Fibroblast of lung (primary cell): ENCODE data around the gene GPR108. TPM values are rescaled to one million over a fixed set of nuclear protein-coding genes. Genes with fewer than 3 reads are reported as not detected.

Source experiments
- DNase-seq, 2 donors: peaks; one replicate each; pipeline versions ENCODE4 v3.0.0 to v3.0.0-alpha.2; 2010; ENCODE audit warnings: low read depth in 2 of 2
- H2AFZ ChIP-seq: 2 replicates; pipeline ENCODE4 v1.5.1; 2012; ENCODE audit warnings: low read length, control low read depth, inconsistent platforms
- H3K27ac ChIP-seq: 2 replicates; pipeline ENCODE4 v1.5.1; 2011; ENCODE audit warnings: low read length, control low read depth; ENCODE audit not compliant: insufficient read depth
- H3K27me3 ChIP-seq: 2 replicates; pipeline ENCODE4 v1.5.1; 2011; ENCODE audit warnings: mild to moderate bottlenecking, low read length; ENCODE audit not compliant: control insufficient read depth, insufficient read depth
- H3K36me3 ChIP-seq: 2 replicates; pipeline ENCODE4 v1.5.1; 2011; ENCODE audit warnings: low read length; ENCODE audit not compliant: control insufficient read depth, insufficient read depth
- H3K4me1 ChIP-seq: 2 replicates; pipeline ENCODE4 v1.5.1; 2011; ENCODE audit warnings: low read length; ENCODE audit not compliant: control insufficient read depth, insufficient read depth; ENCODE audit errors: extremely low read depth
- H3K4me2 ChIP-seq: 2 replicates; pipeline ENCODE4 v1.5.1; 2011; ENCODE audit warnings: low read length, control low read depth; ENCODE audit not compliant: insufficient read depth; ENCODE audit errors: extremely low read depth
- H3K4me3 ChIP-seq, 4 experiments: fragments of 200-600 bp in 1 of 4; sonication (generic) in 1 of 4; replicated peaks in 1 of 4; 2 replicates each; pipeline ENCODE4 v1.5.1; 2011 to 2016; ENCODE audit warnings: low read length in 4 of 4, low read depth in 3 of 4, mild to moderate bottlenecking in 3 of 4, control low read depth in 2 of 4, inconsistent platforms in 1 of 4, mixed read lengths in 1 of 4; ENCODE audit not compliant: insufficient read depth in 1 of 4; ENCODE audit errors: control extremely low read depth in 1 of 4
- H3K79me2 ChIP-seq: 2 replicates; pipeline ENCODE4 v1.5.1; 2012; ENCODE audit warnings: mild to moderate bottlenecking, low read length, inconsistent platforms; ENCODE audit not compliant: control insufficient read depth, insufficient read depth
- H3K9ac ChIP-seq: 2 replicates; pipeline ENCODE4 v1.5.1; 2011; ENCODE audit warnings: mild to moderate bottlenecking, low read length, control low read depth; ENCODE audit not compliant: insufficient read depth
- H3K9me3 ChIP-seq: 2 replicates; pipeline ENCODE4 v1.5.1; 2012; ENCODE audit warnings: low read depth, low read length; ENCODE audit not compliant: control insufficient read depth, insufficient read depth
- H4K20me1 ChIP-seq: 2 replicates; pipeline ENCODE4 v1.5.1; 2011; ENCODE audit warnings: low read length; ENCODE audit not compliant: control insufficient read depth, insufficient read depth; ENCODE audit errors: extremely low read depth
- CTCF ChIP-seq, 2 donors: IDR thresholded peaks in 1 of 2; conservative IDR thresholded peaks in 1 of 2; 1 replicate in 1 of 2; 2 replicates in 1 of 2; pipeline ENCODE4 v1.5.1; 2011 to 2012; ENCODE audit warnings: low read length in 2 of 2, control low read depth in 1 of 2, inconsistent platforms in 1 of 2, low read depth in 1 of 2, mild to moderate bottlenecking in 1 of 2
- EZH2 ChIP-seq: IDR thresholded peaks from 2 replicates; pipeline ENCODE4 v1.5.1; 2012; ENCODE audit warnings: low read length, control low read depth, mild to moderate bottlenecking; ENCODE audit errors: missing control alignments
- polyA plus RNA-seq, 2 donors: library from polyadenylated mRNA; depleted of rRNA in 1 of 2; stranded (reverse) in 1 of 2; unstranded in 1 of 2; fragments of >200 nt; gene quantifications; 2 replicates each; pipeline ENCODE4 v1.2.1, GENCODE V29; 2011 to 2012; ENCODE audit warnings: missing spikeins in 1 of 2
- total RNA-seq: library from RNA; depleted of rRNA; stranded (reverse); fragments of >200 nt; gene quantifications from 2 replicates; pipeline ENCODE4 v1.2.1, GENCODE V29; 2014

GPR108 gene
- total and polyA plus RNA-seq, 2 donors (not counting 1 experiment from before 2014, with no cell fraction given) = 28.4 to 57.0 TPM

GRCh38 chr19:6680141-6680540 lies 57.2 kb downstream of the GPR108 start:
- H3K9ac ChIP-seq = no peak overlapping the region
- H3K79me2 ChIP-seq = no peaks in the 10 kb centered on the region
- H3K36me3 ChIP-seq = no peaks in the 10 kb centered on the region
- no peak overlapping the region for H3K4me3 ChIP-seq
- no peaks in the 10 kb centered on the region for H3K4me1 ChIP-seq
- no peaks in the 10 kb centered on the region for H3K9me3 ChIP-seq
- no peaks in the 10 kb centered on the region for H3K27me3 ChIP-seq
- DNase-seq = no peak
- H3K27ac ChIP-seq = no peak overlapping the region
- no peak overlapping the region for H2AFZ ChIP-seq
- H3K4me2 ChIP-seq = no peak overlapping the region
- no peak for TF ChIP-seq EZH2
- no peak for TF ChIP-seq CTCF (conservative IDR thresholded peaks at IDR 0.05 in 1 of 2, IDR thresholded peaks at IDR 0.05 in 1 of 2; ENCODE audit: low read depth in 1 of 2, low read length in 2 of 2)
- H4K20me1 ChIP-seq = no peaks in the 10 kb centered on the region

Other genes with a start within 250 kb of the GPR108 start
- gene TUBB4A, start 235.3 kb downstream of the GPR108 start, total RNA-seq = not detected in 2 replicates
- not detected in 2 replicates for gene TUBB4A, start 235.3 kb downstream of the GPR108 start, polyA plus RNA-seq
- gene TNFSF9, start 206.6 kb downstream of the GPR108 start, total RNA-seq = 0.26 and 0.66 TPM in 2 replicates
- 0.22 and 0.40 TPM in 2 replicates for gene TNFSF9, start 206.6 kb downstream of the GPR108 start, polyA plus RNA-seq
- not detected in 2 replicates for gene CD70, start 146.4 kb downstream of the GPR108 start, total RNA-seq
- gene CD70, start 146.4 kb downstream of the GPR108 start, polyA plus RNA-seq = not detected in 2 replicates
- gene TNFSF14, start 67.4 kb downstream of the GPR108 start, total RNA-seq = under 0.01 TPM in 1 of 2 replicates, not detected in the other
- gene TNFSF14, start 67.4 kb downstream of the GPR108 start, polyA plus RNA-seq = not detected in 2 replicates
- 1.2 and 27.0 TPM in 2 replicates for gene C3, start 16.9 kb downstream of the GPR108 start, total RNA-seq
- gene C3, start 16.9 kb downstream of the GPR108 start, polyA plus RNA-seq = 1.2 and 2.5 TPM in 2 replicates
- 35.3 and 37.5 TPM in 2 replicates for gene TRIP10, start 2.1 kb upstream of the GPR108 start, total RNA-seq
- gene TRIP10, start 2.1 kb upstream of the GPR108 start, polyA plus RNA-seq = 32.3 and 33.5 TPM in 2 replicates
- gene SH2D3A, start 29.9 kb upstream of the GPR108 start, total RNA-seq = not detected in 2 replicates
- not detected in 2 replicates for gene SH2D3A, start 29.9 kb upstream of the GPR108 start, polyA plus RNA-seq
- not detected in 2 replicates for gene VAV1, start 35.1 kb upstream of the GPR108 start, total RNA-seq
- 0.02 TPM in 1 of 2 replicates, not detected in the other for gene VAV1, start 35.1 kb upstream of the GPR108 start, polyA plus RNA-seq
- under 0.01 TPM in 1 of 2 replicates, not detected in the other for gene ADGRE1, start 150.0 kb upstream of the GPR108 start, total RNA-seq
- not detected in 2 replicates for gene ADGRE1, start 150.0 kb upstream of the GPR108 start, polyA plus RNA-seq